B cell (primary cell): ENCODE measurements around the gene CYP2A6. TPM values are rescaled to one million over a fixed set of nuclear protein-coding genes. Genes with fewer than 3 reads are reported as not detected.
"Not testable (repeated sequence)": the region's sequence is repeated elsewhere in the genome, so short reads cannot be mapped to it uniquely, and the experiment has no call there.

ENCODE experiments used
- ATAC-seq: fragments of 200-7000 bp; cut with Tn5 transposase; one replicate; pipeline ENCODE4 v1.10.0; 2021; ENCODE audit warnings: low read depth, mild to moderate bottlenecking, moderate number of reproducible peaks, moderate library complexity
- CTCF ChIA-PET: fragments of 350-600 bp; sonication (Branson Sonifier 250); formaldehyde crosslinking; loops from one replicate; lab custom pipeline; 2021; ENCODE audit warnings: antibody characterized with exemption, inconsistent platforms; lab: Charles Lee
- POLR2A ChIA-PET: fragments of 350-600 bp; sonication (Branson Sonifier 250); formaldehyde crosslinking; loops from one replicate; lab custom pipeline; 2021; ENCODE audit warnings: antibody characterized with exemption; lab: Charles Lee
- DNase-seq: peaks from one replicate; pipeline ENCODE4 v3.0.0; 2013
- H2AFZ ChIP-seq: 2 replicates; pipeline ENCODE4 v1.6.1; 2012; ENCODE audit warnings: mild to moderate bottlenecking, low read depth, low read length; ENCODE audit not compliant: insufficient read depth, poor library complexity, severe bottlenecking
- H3K27ac ChIP-seq, 2 donors: 1 replicate in 1 of 2; 2 replicates in 1 of 2; pipeline ENCODE4 v1.5.1; 2012 to 2013; ENCODE audit warnings: low read length in 2 of 2, mild to moderate bottlenecking in 2 of 2, moderate library complexity in 1 of 2
- H3K27me3 ChIP-seq, 4 experiments: fragments of 200-600 bp in 1 of 4; sonication (generic) in 1 of 4; replicated peaks in 1 of 4; 1 replicate in 2 of 4; 2 replicates in 2 of 4; pipeline versions ENCODE4 v1.6.1 to v1.7.0; 2013 to 2016; ENCODE audit warnings: low read length in 3 of 4, mild to moderate bottlenecking in 2 of 4, mixed read lengths in 1 of 4, moderate library complexity in 1 of 4; ENCODE audit not compliant: insufficient read depth in 4 of 4, control insufficient read depth in 3 of 4; ENCODE audit errors: control extremely low read depth in 1 of 4
- H3K36me3 ChIP-seq, 2 experiments: replicated peaks in 1 of 2; 1 replicate in 1 of 2; 2 replicates in 1 of 2; pipeline versions ENCODE4 v1.6.1 to v1.7.1; 2013; ENCODE audit warnings: low read length in 1 of 2; ENCODE audit not compliant: insufficient read depth in 2 of 2, control insufficient read depth in 1 of 2; ENCODE audit errors: control extremely low read depth in 1 of 2, extremely low read depth in 1 of 2
- H3K4me1 ChIP-seq, 2 donors: fragments of 200-600 bp in 1 of 2; sonication (generic) in 1 of 2; 1 replicate in 1 of 2; 2 replicates in 1 of 2; pipeline versions ENCODE4 v1.5.1 to v1.6.1; 2013 to 2017; ENCODE audit warnings: low read length in 2 of 2; ENCODE audit not compliant: control insufficient read depth in 2 of 2, insufficient read depth in 2 of 2
- H3K4me2 ChIP-seq: replicated peaks from 2 replicates; pipeline ENCODE3; 2012; ENCODE audit warnings: mild to moderate bottlenecking, low read depth, low read length; ENCODE audit not compliant: poor library complexity, severe bottlenecking
- H3K4me3 ChIP-seq, 5 experiments: fragments of 200-600 bp in 1 of 5; sonication (generic) in 1 of 5; 1 replicate in 3 of 5; 2 replicates in 2 of 5; pipeline versions ENCODE4 v1.5.1 to v1.7.0; 2011 to 2016; ENCODE audit warnings: low read length in 4 of 5, mild to moderate bottlenecking in 4 of 5, low read depth in 2 of 5, control low read depth in 1 of 5, moderate library complexity in 1 of 5; ENCODE audit not compliant: insufficient read depth in 1 of 5; ENCODE audit errors: control extremely low read depth in 1 of 5, extremely low read depth in 1 of 5
- H3K79me2 ChIP-seq: fragments of 200-600 bp; sonication (generic); one replicate; pipeline ENCODE4 v1.6.0; 2016; ENCODE audit warnings: low read length; ENCODE audit not compliant: control insufficient read depth, insufficient read depth
- H3K9ac ChIP-seq: fragments of 200-600 bp; sonication (generic); 2 replicates; pipeline ENCODE4 v1.6.1; 2017; ENCODE audit warnings: mild to moderate bottlenecking, low read length, moderate library complexity
- H3K9me3 ChIP-seq, 3 donors: one replicate each; pipeline versions ENCODE4 v1.6.1 to v1.7.1; 2013; ENCODE audit warnings: low read length in 2 of 3; ENCODE audit not compliant: control insufficient read depth in 2 of 3, insufficient read depth in 1 of 3; ENCODE audit errors: control extremely low read depth in 1 of 3
- H4K20me1 ChIP-seq: 2 replicates; pipeline ENCODE4 v1.6.0; 2012; ENCODE audit warnings: mild to moderate bottlenecking, low read length; ENCODE audit not compliant: insufficient read depth, control insufficient read depth, poor library complexity, severe bottlenecking
- H3K27ac Mint-ChIP-seq: one replicate; pipeline ENCODE4 v1.8.0; 2021; ENCODE audit warnings: mixed read lengths
- H3K27me3 Mint-ChIP-seq: one replicate; pipeline ENCODE4 v1.8.0; 2021; ENCODE audit warnings: mixed read lengths
- H3K4me1 Mint-ChIP-seq: one replicate; pipeline ENCODE4 v1.8.0; 2021; ENCODE audit warnings: mixed read lengths
- H3K4me3 Mint-ChIP-seq: one replicate; pipeline ENCODE4 v1.8.0; 2021; ENCODE audit warnings: mixed read lengths
- H3K9me3 Mint-ChIP-seq: one replicate; pipeline ENCODE4 v1.8.0; 2022; ENCODE audit warnings: mixed read lengths; ENCODE audit not compliant: insufficient read depth
- WGBS: methylation state at CpG from one replicate; pipeline ENCODE4 v1.1.5; 2013; ENCODE audit warnings: missing lambda C conversion rate; ENCODE audit not compliant: insufficient coverage; 5-methylcytosine and 5-hydroxymethylcytosine counted together
- intact Hi-C: fragments of 100-400 bp; cut with micrococcal nuclease; formaldehyde crosslinking; loops from one replicate; pipeline ENCODE4 v1.10.0; 2022
- polyA plus RNA-seq: library from polyadenylated mRNA; depleted of rRNA; stranded (reverse); fragments of >200 nt; gene quantifications from 2 replicates; pipeline ENCODE4 v1.2.3, GENCODE V29; 2012
- total RNA-seq, 2 donors: library from RNA; stranded (reverse); fragments of 120-200 nt in 1 of 2; gene quantifications; 1 replicate in 1 of 2; 2 replicates in 1 of 2; pipeline versions ENCODE4 v1.2.3 to v1.2.4, GENCODE V29; 2013 to 2022

CYP2A6 gene
- total and polyA plus RNA-seq, 2 donors (not counting 1 experiment from before 2014, with no cell fraction given) = not detected

- H3K79me2 ChIP-seq, H3K4me1 ChIP-seq, intact Hi-C loops, H3K27me3 ChIP-seq, H3K36me3 ChIP-seq, H4K20me1 ChIP-seq, POLR2A ChIA-PET, H3K9me3 ChIP-seq, H3K9me3 Mint-ChIP-seq: not testable (repeated sequence)
- peaks cover 16% of the 10 kb centered on the region for H3K27me3 Mint-ChIP-seq
- H2AFZ ChIP-seq = peak overlapping the region; percentile 73
- ATAC-seq = peak; percentile 89
- H3K4me2 ChIP-seq = peak overlapping the region; percentile 68
- H3K27ac ChIP-seq = peak overlapping the region; percentile 24 to 36
- peak overlapping the region; percentile 84 for H3K4me3 Mint-ChIP-seq
- H3K27ac Mint-ChIP-seq = peak overlapping the region; percentile 65
- 0% methylated on average over 5 of the region's 19 CpGs for WGBS
- H3K4me3 ChIP-seq = peak overlapping the region in 4 of 5 experiments; percentile 31 to 58 (median 48)
- H3K9ac ChIP-seq = peak overlapping the region; percentile 41
- CTCF ChIA-PET = interaction anchor here (0.6 kb wide), 1 partner anchor 131 kb away, joined by 3 read pairs; no protein-coding TSS in a partner anchor
- peaks cover 13% of the 10 kb centered on the region for H3K4me1 Mint-ChIP-seq
- peak; percentile 60 for DNase-seq
Measured at GRCh38 chr19:40843653-40844052, 6.6 kb downstream of the CYP2A6 start.

GRCh38 chr19:40842997-40843652 lies 7.1 kb downstream of the CYP2A6 start:
- Mint-ChIP-seq H3K4me1 (peaks cover 13% of the 10 kb centered on the region), H3K4me3 (peak overlapping the region; percentile 84), H3K27ac (peak overlapping the region; percentile 65), H3K27me3 (peaks cover 15% of the 10 kb centered on the region)
- peak overlapping the region; percentile 41 for H3K9ac ChIP-seq
- H3K36me3 ChIP-seq, H4K20me1 ChIP-seq, H3K9me3 Mint-ChIP-seq, ATAC-seq, H3K4me1 ChIP-seq, POLR2A ChIA-PET, intact Hi-C loops, H3K27me3 ChIP-seq, DNase-seq, H3K9me3 ChIP-seq, H3K79me2 ChIP-seq: not testable (repeated sequence)
- peak overlapping the region; percentile 73 for H2AFZ ChIP-seq
- H3K4me2 ChIP-seq = peak overlapping the region; percentile 68
- WGBS = 20% methylated on average over 3 of the region's 12 CpGs
- peak overlapping the region; percentile 31 to 61 (median 51) for H3K4me3 ChIP-seq
- CTCF ChIA-PET = interaction anchor here (0.6 kb wide), 1 partner anchor 132 kb away, joined by 3 read pairs; no protein-coding TSS in a partner anchor
- peak overlapping the region; percentile 24 to 36 for H3K27ac ChIP-seq

- POLR2A ChIA-PET, H3K4me3 ChIP-seq, H3K9ac ChIP-seq, H3K4me2 ChIP-seq, H4K20me1 ChIP-seq, ATAC-seq, H3K27ac Mint-ChIP-seq, H3K36me3 ChIP-seq, H3K9me3 Mint-ChIP-seq, H2AFZ ChIP-seq, H3K4me1 ChIP-seq, H3K4me3 Mint-ChIP-seq, H3K9me3 ChIP-seq, H3K27ac ChIP-seq, intact Hi-C loops, H3K27me3 ChIP-seq, H3K79me2 ChIP-seq, H3K27me3 Mint-ChIP-seq, CTCF ChIA-PET, DNase-seq: not testable (repeated sequence)
- H3K4me1 Mint-ChIP-seq = peaks cover 13% of the 10 kb centered on the region
- no CpG with 5 or more reads among the region's 3 CpGs for whole genome bisulfite sequencing
Measured at GRCh38 chr19:40842012-40842411, 8.2 kb downstream of the CYP2A6 start.

- DNase-seq, H3K79me2 ChIP-seq, H3K9me3 Mint-ChIP-seq, H3K9ac ChIP-seq, H3K27ac Mint-ChIP-seq, H3K27me3 ChIP-seq, H3K4me1 Mint-ChIP-seq, ATAC-seq, H3K36me3 ChIP-seq, H3K27ac ChIP-seq, H3K4me2 ChIP-seq, H4K20me1 ChIP-seq, H2AFZ ChIP-seq, intact Hi-C loops, H3K4me3 ChIP-seq, H3K27me3 Mint-ChIP-seq, POLR2A ChIA-PET, CTCF ChIA-PET, H3K9me3 ChIP-seq, H3K4me3 Mint-ChIP-seq, H3K4me1 ChIP-seq: not testable (repeated sequence)
- WGBS = no CpG with 5 or more reads among the region's 1 CpG
Measured at GRCh38 chr19:40838477-40838876, 11.8 kb downstream of the CYP2A6 start.
